Pancreas (tissue), 10 donors: ENCODE results near the gene DDX46. TPM values are rescaled to one million over a fixed set of nuclear protein-coding genes. Genes with fewer than 3 reads are reported as not detected.
"Not testable (repeated sequence)": the region's sequence is repeated elsewhere in the genome, so short reads cannot be mapped to it uniquely, and the experiment has no call there.

Experiments
- ATAC-seq, 4 donors: fragments of 200-7000 bp; cut with Tn5 transposase; one replicate each; pipeline versions ENCODE4 v1.8.0 to v1.9.1; 2020; ENCODE audit warnings: mild to moderate bottlenecking in 4 of 4, moderate library complexity in 4 of 4
- DNase-seq, 6 donors: peaks; one replicate each; pipeline ENCODE4 v3.0.0-alpha.2; 2020
- FAIRE-seq: peaks from 2 replicates; lab custom pipeline; 2012; peaks lifted over from hg19 to GRCh38; lab: Jason Lieb, UNC
- H3K27ac ChIP-seq, 4 donors: fragments of 200-600 bp; sonication (generic); 1 replicate in 3 of 4; 2 replicates in 1 of 4; pipeline versions ENCODE4 v1.5.0 to v1.8.0; 2020
- H3K27me3 ChIP-seq, 4 donors: fragments of 200-600 bp; one replicate each; pipeline ENCODE4 v1.8.0; 2021
- H3K36me3 ChIP-seq, 3 donors: fragments of 200-600 bp; sonication (generic) in 1 of 3; one replicate each; pipeline versions ENCODE4 v1.5.0 to v1.8.0; 2020 to 2021
- H3K4me1 ChIP-seq, 3 donors: fragments of 200-600 bp; one replicate each; pipeline ENCODE4 v1.8.0; 2021
- H3K4me3 ChIP-seq, 4 donors: fragments of 200-600 bp; sonication (generic) in 2 of 4; one replicate each; pipeline versions ENCODE4 v1.5.0 to v1.8.0; 2020 to 2021
- H3K9me3 ChIP-seq, 4 donors: fragments of 200-600 bp; one replicate each; pipeline ENCODE4 v1.8.0; 2021
- CTCF ChIP-seq, 4 donors: fragments of 200-600 bp; sonication (generic) in 3 of 4; IDR thresholded peaks; one replicate each; pipeline versions ENCODE4 v1.5.0 to v1.8.0; 2021; ENCODE audit warnings: antibody characterized with exemption in 4 of 4
- WGBS, 2 donors: extraction: QIAGEN DNeasy Blood & Tissue Kit; methylation state at CpG; one replicate each; pipeline ENCODE4 v1.1.7; 2013; 5-methylcytosine and 5-hydroxymethylcytosine counted together
- intact Hi-C, 3 donors: fragments of 100-400 bp; cut with DNase I; formaldehyde crosslinking; loops; one replicate each; pipeline versions ENCODE4 v1.11.1 to v1.14.2; 2022
- polyA plus RNA-seq, 2 donors: library from polyadenylated mRNA; stranded (reverse); fragments of 200-250 nt; gene quantifications; one replicate each; pipeline ENCODE4 v1.2.3, GENCODE V29; 2013
- total RNA-seq, 6 donors: library from RNA; stranded (reverse); fragmentation: NEBNext Ultra II Directional in 4 of 6; extraction: Animal tissue kit (Norgen Biotek cat#: 25700) in 4 of 6; gene quantifications; one replicate each; pipeline versions ENCODE4 v1.2.1 to v1.2.4, GENCODE V29; 2021 to 2023
- donor health status: healthy with polysubstance abuse.
- donor health status: DM: no; HTN: no; CAD: no; lungs with moderate emphysema.
- donor health status: DM: no; HTN: no; CAD: no.
- donor health status: control.
- donor health status: control.
- donor health status: Bipolar disorder and iron deficiency.
- donor health status: DM: yes; HTN: yes; CAD: no.
- donor health status: DM: no; HTN: no; CAD: no.
- donor health status: DM: no; HTN: no; CAD: no.
- donor health status: DM: yes; HTN: yes; CAD: no.

Gene DDX46
- total and polyA plus RNA-seq, 8 donors = 14.6 to 28.8 (median 23.3) TPM

GRCh38 chr5:134749415-134749814, 9.2 kb upstream of the DDX46 start:
- Histone ChIP-seq H3K9me3 (no peaks in the 10 kb centered on the region), H3K27ac (no peak overlapping the region), H3K27me3 (no peaks in the 10 kb centered on the region), H3K4me3 (no peak overlapping the region), H3K36me3 (no peaks in the 10 kb centered on the region), H3K4me1 (no peaks in the 10 kb centered on the region)
- intact Hi-C loops = no loop called here
- FAIRE-seq (no peak), DNase-seq (no peak), ATAC-seq (no peak)
- WGBS, 2 donors = 89 to 96% methylated on average over 3 of the region's 3 CpGs
- no peak for TF ChIP-seq CTCF (IDR thresholded peaks at IDR 0.05)

GRCh38 chr5:134758176-134758503, 439 bp upstream of the DDX46 start:
- Histone ChIP-seq H3K27me3 (no peaks in the 10 kb centered on the region), H3K27ac (no peak overlapping the region), H3K9me3 (no peaks in the 10 kb centered on the region), H3K36me3 (no peaks in the 10 kb centered on the region), H3K4me1 (peaks cover 5 to 11% (median 8%) of the 10 kb centered on the region in 3 donors), H3K4me3 (peak overlapping the region; percentile 73 to 95 (median 86))
- DNase-seq = no peak
- 19 to 23% methylated on average over 9 of the region's 9 CpGs for WGBS, 2 donors
- no peak for FAIRE-seq
- peak; percentile 19 to 53 (median 31) for ATAC-seq
- intact Hi-C loops = no loop called here
- no peak for TF ChIP-seq CTCF (IDR thresholded peaks at IDR 0.05)

DNA sequence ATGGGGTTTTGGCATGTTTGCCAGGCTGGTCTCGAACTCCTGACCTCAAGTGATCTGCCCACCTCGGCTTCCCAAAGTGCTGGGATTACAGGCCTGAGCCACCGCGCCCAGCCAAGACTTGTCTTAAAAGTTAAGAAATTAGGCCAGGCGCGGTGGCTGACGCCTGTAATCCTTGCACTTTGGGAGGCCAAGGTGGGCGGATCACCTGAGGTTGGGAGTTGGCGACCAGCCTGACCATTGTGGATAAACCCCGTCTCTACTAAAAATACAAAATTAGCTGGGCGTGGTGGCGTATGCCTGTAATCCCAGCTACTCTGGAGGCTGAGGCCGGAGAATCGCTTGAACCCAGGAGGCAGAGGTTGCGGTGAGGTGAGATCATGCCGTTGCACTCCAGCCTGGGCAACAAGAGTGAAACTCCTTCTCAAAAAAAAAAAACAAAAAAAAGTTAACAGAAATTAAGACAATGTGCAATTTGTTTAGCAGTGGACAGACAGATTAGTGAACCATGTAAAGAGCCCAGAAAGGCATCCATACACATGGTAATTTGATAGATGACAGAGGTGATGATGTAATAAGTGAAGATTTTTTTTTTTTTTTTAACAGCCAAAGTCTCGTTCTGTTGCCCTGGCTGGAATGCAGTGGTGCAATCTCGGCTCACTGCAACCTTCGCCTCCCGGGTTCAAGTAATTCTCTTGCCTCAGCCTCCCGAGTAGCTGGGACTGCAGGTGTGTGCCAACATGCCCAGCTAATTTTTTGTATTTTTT, 9.1 kb downstream of the DDX46 start:
- H3K36me3 ChIP-seq = peaks cover 4 to 40% (median 7%) of the 10 kb centered on the region in 3 donors

DNA sequence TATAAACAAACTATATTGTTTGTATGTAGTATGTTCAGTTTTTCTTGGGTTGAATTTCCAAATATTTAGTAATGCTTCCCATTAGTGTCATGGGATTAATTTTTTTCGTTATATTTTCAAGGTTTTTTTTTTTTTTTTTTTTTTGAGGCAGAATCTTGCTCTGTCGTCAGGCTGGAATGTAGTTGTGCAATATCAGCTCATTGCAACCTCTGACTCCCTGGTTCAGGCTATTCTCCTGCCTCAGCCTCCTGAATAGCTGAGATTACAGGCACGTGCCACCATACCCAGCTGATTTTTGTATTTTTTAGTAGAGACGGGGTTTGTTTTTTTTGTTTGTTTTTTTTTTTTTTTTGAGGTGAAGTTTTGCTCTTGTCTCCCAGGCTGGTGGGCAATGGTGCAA, 10.6 kb downstream of the DDX46 start:
- Histone ChIP-seq H3K27ac (no peak overlapping the region), H3K9me3 (no peaks in the 10 kb centered on the region), H3K36me3 (peaks cover 4 to 52% (median 12%) of the 10 kb centered on the region in 3 donors), H3K27me3 (no peaks in the 10 kb centered on the region), H3K4me1 (no peaks in the 10 kb centered on the region), H3K4me3 (no peak overlapping the region)
- intact Hi-C loops = no loop called here
- no peak for ATAC-seq
- no peak for FAIRE-seq
- no peak for TF ChIP-seq CTCF (IDR thresholded peaks at IDR 0.05)
- no peak for DNase-seq
- WGBS, 2 donors = 79 to 84% methylated on average over 4 of the region's 4 CpGs

More for the DNA sequence above, 9.1 kb downstream of the DDX46 start:
- FAIRE-seq, DNase-seq, ATAC-seq, H3K27ac ChIP-seq, intact Hi-C loops, H3K9me3 ChIP-seq, H3K27me3 ChIP-seq, H3K4me3 ChIP-seq, H3K4me1 ChIP-seq: not testable (repeated sequence)
- WGBS, 2 donors = 96 to 97% methylated on average over 21 of the region's 21 CpGs

DNA sequence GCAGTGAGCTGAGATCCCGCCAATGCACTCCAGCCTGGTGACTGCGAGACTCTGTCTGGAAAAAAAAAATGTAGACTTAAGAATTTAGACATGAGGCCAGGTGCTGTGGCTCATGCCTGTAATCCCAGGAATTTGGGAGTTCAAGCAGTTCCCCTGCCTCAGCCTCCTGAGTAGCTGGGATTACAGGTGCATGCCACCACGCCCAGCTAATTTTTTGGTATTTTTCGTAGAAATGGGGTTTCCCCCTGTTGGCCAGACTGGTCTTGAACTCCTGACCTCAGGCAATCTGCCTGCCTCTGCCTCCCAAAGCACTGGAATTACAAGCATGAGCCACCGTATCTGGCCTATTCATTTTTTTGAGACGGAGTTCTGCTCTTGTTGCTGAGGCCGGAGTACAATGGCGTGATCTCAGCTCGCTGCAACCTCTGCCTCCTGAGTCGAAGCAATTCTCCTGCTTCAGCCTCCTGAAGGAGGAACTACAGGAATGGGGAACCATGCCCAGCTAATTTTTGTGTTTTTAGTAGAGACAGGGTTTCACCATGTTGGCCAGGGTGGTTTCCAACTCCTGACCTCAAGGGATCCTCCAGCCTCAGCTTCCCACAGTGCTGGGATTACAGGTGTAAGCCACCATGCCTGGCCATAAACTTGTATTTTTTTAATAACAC, 14.0 kb downstream of the DDX46 start:
- Histone ChIP-seq H3K27ac (no peak overlapping the region), H3K4me3 (no peak overlapping the region), H3K27me3 (no peaks in the 10 kb centered on the region), H3K36me3 (peaks cover 0 to 48% (median 11%) of the 10 kb centered on the region in 3 donors), H3K4me1 (no peaks in the 10 kb centered on the region), H3K9me3 (no peaks in the 10 kb centered on the region)
- intact Hi-C loops = no loop called here
- TF ChIP-seq CTCF (IDR thresholded peaks at IDR 0.05) = no peak
- ATAC-seq (no peak), DNase-seq (no peak), FAIRE-seq (no peak)
- 95 to 98% methylated on average over 10 of the region's 10 CpGs for WGBS, 2 donors
